Neuron (in vitro differentiated cells): ENCODE results near the gene GPC6.

Experiments
- H2AFZ ChIP-seq: one replicate; pipeline ENCODE4 v1.6.1; 2013; ENCODE audit warnings: low read depth, mild to moderate bottlenecking, inconsistent platforms, low read length, moderate library complexity
- H3K27me3 ChIP-seq: one replicate; pipeline ENCODE4 v1.6.1; 2013; ENCODE audit warnings: low read length; ENCODE audit not compliant: insufficient read depth
- H3K36me3 ChIP-seq: one replicate; pipeline ENCODE4 v1.6.1; 2013; ENCODE audit warnings: low read length; ENCODE audit not compliant: insufficient read depth
- H3K4me1 ChIP-seq: one replicate; pipeline ENCODE4 v1.6.1; 2013; ENCODE audit warnings: low read length; ENCODE audit not compliant: insufficient read depth
- H3K4me3 ChIP-seq: 2 replicates; pipeline ENCODE4 v1.5.1; 2013; ENCODE audit warnings: mild to moderate bottlenecking, low read length, moderate library complexity
- H3K9me3 ChIP-seq: one replicate; pipeline ENCODE4 v1.6.1; 2013; ENCODE audit warnings: low read length

Gene GPC6

GRCh38 chr13:93818345-93818744, 591.7 kb downstream of the GPC6 start:
- Histone ChIP-seq H3K9me3 (no peaks in the 10 kb centered on the region), H3K4me3 (no peak overlapping the region), H2AFZ (no peak overlapping the region), H3K36me3 (no peaks in the 10 kb centered on the region), H3K4me1 (no peaks in the 10 kb centered on the region), H3K27me3 (no peaks in the 10 kb centered on the region)

- Histone ChIP-seq H3K9me3 (no peaks in the 10 kb centered on the region), H3K4me3 (no peak overlapping the region)
Observed at GRCh38 chr13:93819331-93819890, 592.8 kb downstream of the GPC6 start.

GRCh38 chr13:93824286-93824685, 597.7 kb downstream of the GPC6 start:
- H2AFZ ChIP-seq = no peak overlapping the region
- H3K9me3 ChIP-seq = no peaks in the 10 kb centered on the region
- no peaks in the 10 kb centered on the region for H3K27me3 ChIP-seq
- no peaks in the 10 kb centered on the region for H3K4me1 ChIP-seq
- H3K36me3 ChIP-seq = no peaks in the 10 kb centered on the region
- H3K4me3 ChIP-seq = no peak overlapping the region

More at GRCh38 chr13:93819331-93819890, 592.8 kb downstream of the GPC6 start:
- H3K36me3 ChIP-seq = no peaks in the 10 kb centered on the region
- no peaks in the 10 kb centered on the region for H3K4me1 ChIP-seq
- no peaks in the 10 kb centered on the region for H3K27me3 ChIP-seq
- H2AFZ ChIP-seq = no peak overlapping the region

GRCh38 chr13:93834051-93834450, 607.4 kb downstream of the GPC6 start:
- no peaks in the 10 kb centered on the region for H3K27me3 ChIP-seq
- no peaks in the 10 kb centered on the region for H3K9me3 ChIP-seq
- H3K4me3 ChIP-seq = no peak overlapping the region
- no peaks in the 10 kb centered on the region for H3K36me3 ChIP-seq
- H3K4me1 ChIP-seq = no peaks in the 10 kb centered on the region
- no peak overlapping the region for H2AFZ ChIP-seq

- H3K27me3 ChIP-seq = no peaks in the 10 kb centered on the region
- no peaks in the 10 kb centered on the region for H3K4me1 ChIP-seq
- H2AFZ ChIP-seq = no peak overlapping the region
- no peaks in the 10 kb centered on the region for H3K36me3 ChIP-seq
- no peaks in the 10 kb centered on the region for H3K9me3 ChIP-seq
- no peak overlapping the region for H3K4me3 ChIP-seq
Observed at GRCh38 chr13:93843082-93843481, 616.5 kb downstream of the GPC6 start.

GRCh38 chr13:93847162-93847561, 620.6 kb downstream of the GPC6 start:
- no peak overlapping the region for H3K4me3 ChIP-seq
- no peaks in the 10 kb centered on the region for H3K27me3 ChIP-seq
- H3K36me3 ChIP-seq = no peaks in the 10 kb centered on the region
- H3K9me3 ChIP-seq = no peaks in the 10 kb centered on the region
- H3K4me1 ChIP-seq = no peaks in the 10 kb centered on the region
- H2AFZ ChIP-seq = no peak overlapping the region

GRCh38 chr13:93848247-93848646, 621.6 kb downstream of the GPC6 start:
- Histone ChIP-seq H3K4me3 (no peak overlapping the region), H2AFZ (no peak overlapping the region), H3K4me1 (no peaks in the 10 kb centered on the region), H3K27me3 (no peaks in the 10 kb centered on the region), H3K9me3 (no peaks in the 10 kb centered on the region), H3K36me3 (no peaks in the 10 kb centered on the region)

GRCh38 chr13:93851236-93851635, 624.6 kb downstream of the GPC6 start:
- no peaks in the 10 kb centered on the region for H3K9me3 ChIP-seq
- peaks cover 4% of the 10 kb centered on the region for H3K4me1 ChIP-seq
- no peak overlapping the region for H3K4me3 ChIP-seq
- no peaks in the 10 kb centered on the region for H3K27me3 ChIP-seq
- no peaks in the 10 kb centered on the region for H3K36me3 ChIP-seq
- no peak overlapping the region for H2AFZ ChIP-seq

GRCh38 chr13:93853912-93854311, 627.3 kb downstream of the GPC6 start:
- Histone ChIP-seq H3K9me3 (no peaks in the 10 kb centered on the region), H3K27me3 (no peaks in the 10 kb centered on the region), H3K4me3 (no peak overlapping the region), H3K36me3 (no peaks in the 10 kb centered on the region), H3K4me1 (peaks cover 4% of the 10 kb centered on the region), H2AFZ (no peak overlapping the region)

GRCh38 chr13:93857126-93857525, 630.5 kb downstream of the GPC6 start:
- Histone ChIP-seq H3K4me1 (peaks cover 10% of the 10 kb centered on the region), H3K9me3 (no peaks in the 10 kb centered on the region), H3K36me3 (no peaks in the 10 kb centered on the region), H3K27me3 (no peaks in the 10 kb centered on the region), H3K4me3 (no peak overlapping the region), H2AFZ (no peak overlapping the region)

GRCh38 chr13:93859716-93860115, 633.1 kb downstream of the GPC6 start:
- Histone ChIP-seq H2AFZ (no peak overlapping the region), H3K4me3 (no peak overlapping the region), H3K36me3 (no peaks in the 10 kb centered on the region), H3K4me1 (peaks cover 11% of the 10 kb centered on the region), H3K27me3 (no peaks in the 10 kb centered on the region), H3K9me3 (no peaks in the 10 kb centered on the region)

GRCh38 chr13:93861818-93862217, 635.2 kb downstream of the GPC6 start:
- no peaks in the 10 kb centered on the region for H3K9me3 ChIP-seq
- H3K4me3 ChIP-seq = no peak overlapping the region
- no peaks in the 10 kb centered on the region for H3K27me3 ChIP-seq

GRCh38 chr13:93862259-93862658, 635.7 kb downstream of the GPC6 start:
- no peaks in the 10 kb centered on the region for H3K36me3 ChIP-seq
- peaks cover 7% of the 10 kb centered on the region for H3K4me1 ChIP-seq
- no peak overlapping the region for H2AFZ ChIP-seq
- H3K4me3 ChIP-seq = no peak overlapping the region
- H3K9me3 ChIP-seq = no peaks in the 10 kb centered on the region
- H3K27me3 ChIP-seq = no peaks in the 10 kb centered on the region

More at GRCh38 chr13:93861818-93862217, 635.2 kb downstream of the GPC6 start:
- H3K36me3 ChIP-seq = no peaks in the 10 kb centered on the region
- peaks cover 7% of the 10 kb centered on the region for H3K4me1 ChIP-seq
- no peak overlapping the region for H2AFZ ChIP-seq

GRCh38 chr13:93865235-93865634, 638.6 kb downstream of the GPC6 start:
- no peaks in the 10 kb centered on the region for H3K36me3 ChIP-seq
- peaks cover 7% of the 10 kb centered on the region for H3K4me1 ChIP-seq
- H3K27me3 ChIP-seq = no peaks in the 10 kb centered on the region
- no peak overlapping the region for H3K4me3 ChIP-seq
- H3K9me3 ChIP-seq = no peaks in the 10 kb centered on the region
- H2AFZ ChIP-seq = no peak overlapping the region
